Activated CD4-positive, alpha-beta T cell treated with anti-CD3 and anti-CD28 coated beads for 24 hours (primary cell): ENCODE results near the gene GJA3.

ENCODE experiments used
- DNase-seq, 2 donors: peaks; one replicate each; pipeline ENCODE4 v3.0.0-alpha.2; 2020; ENCODE audit warnings: low read depth in 2 of 2

Gene GJA3

DNA sequence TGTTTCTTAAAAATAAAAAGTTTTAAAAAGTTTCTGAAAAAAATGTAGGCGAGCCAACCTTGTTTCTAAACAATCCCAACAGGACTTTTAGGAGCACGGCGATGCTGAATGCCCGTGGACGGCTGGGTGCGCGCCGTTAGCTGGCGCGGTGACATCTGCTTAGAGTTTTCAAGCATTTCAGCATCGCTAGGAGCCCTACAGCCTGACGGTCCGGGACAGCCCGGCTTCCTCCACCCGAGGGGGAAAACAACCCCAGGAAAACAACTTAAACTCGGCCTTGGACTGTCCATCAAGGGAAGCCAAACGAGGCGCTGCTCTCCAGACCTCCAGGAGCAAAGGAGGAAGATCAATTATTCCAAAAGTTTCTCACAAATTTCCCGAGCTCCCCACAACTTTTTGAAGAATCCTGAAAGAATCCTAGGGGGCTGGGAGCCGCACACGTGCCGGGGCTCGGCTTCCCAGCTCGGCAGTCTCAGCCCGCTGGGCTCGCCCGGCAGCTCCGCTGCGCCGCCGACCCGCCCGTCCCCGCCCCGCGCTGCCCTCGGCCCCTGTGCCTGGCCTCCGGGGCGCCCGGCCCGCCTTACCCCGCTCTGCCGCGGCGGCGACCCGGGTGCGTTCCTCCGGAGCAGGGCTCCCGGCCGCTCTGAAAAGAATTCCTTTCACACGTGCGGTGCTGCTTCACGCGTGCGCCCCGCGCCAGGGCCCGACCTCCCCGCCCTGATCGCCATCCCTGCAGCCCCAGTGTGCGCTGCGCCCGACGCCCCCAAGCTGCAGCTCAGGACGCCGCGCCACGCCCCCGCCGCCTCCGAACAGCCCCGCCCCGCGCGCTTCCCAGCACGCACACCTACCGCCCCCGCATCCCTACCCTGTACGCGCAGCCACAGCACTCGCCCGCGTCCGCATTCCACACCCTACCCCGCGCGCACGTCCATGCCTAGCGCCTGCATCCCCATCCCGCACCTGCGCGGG, at the start of gene GJA3:
TSS of gene GJA3 (minus strand) at position 747 of the 969 bp plus-strand sequence. CDS start 17,764 bp downstream, outside the sequence.
- DNase-seq, result peak; percentile 36 to 58

DNA sequence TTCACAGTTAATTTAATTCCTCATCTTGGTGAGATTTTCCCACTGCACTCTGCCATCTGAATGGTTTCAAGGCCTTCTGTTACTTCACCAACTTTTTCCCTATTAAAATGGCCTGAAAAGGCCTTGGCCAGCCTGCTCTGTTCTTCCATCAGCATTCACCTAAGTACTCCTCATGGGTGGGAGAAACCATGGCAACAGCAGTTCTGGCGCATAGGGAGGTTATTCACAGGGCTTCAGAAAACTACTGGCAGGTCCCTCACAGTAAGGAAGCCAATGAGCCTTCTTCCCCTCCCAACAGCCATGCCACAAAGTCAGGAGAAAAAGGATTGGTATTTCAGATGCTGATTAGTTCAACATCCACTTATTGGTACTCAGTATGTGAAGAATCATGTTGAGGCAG, 49.1 kb upstream of the GJA3 start:
- DNase-seq, result no peak

DNA sequence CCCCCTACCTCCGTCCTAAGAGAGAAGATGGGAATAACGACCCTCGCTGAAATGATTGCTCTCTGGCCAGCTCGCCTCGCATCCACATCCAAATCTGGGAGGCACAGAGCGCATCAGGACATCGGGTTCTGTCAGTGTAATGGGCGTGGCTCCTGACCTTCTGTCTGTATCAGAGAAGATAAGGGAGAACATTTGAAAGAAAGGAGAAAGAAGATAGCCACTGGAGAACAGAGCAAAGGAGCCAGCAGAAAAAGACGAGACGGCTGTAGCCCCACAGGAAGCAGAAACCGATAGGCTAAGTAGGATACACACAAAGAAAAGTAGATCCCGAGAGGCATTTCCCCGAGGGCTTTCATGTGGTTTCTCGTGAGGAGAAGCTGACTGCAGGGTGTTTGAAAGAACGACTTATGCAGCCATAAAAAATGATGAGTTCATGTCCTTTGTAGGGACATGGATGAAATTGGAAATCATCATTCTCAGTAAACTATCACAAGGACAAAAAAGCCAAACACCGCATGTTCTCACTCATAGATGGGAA, 45.9 kb upstream of the GJA3 start:
- no peak for DNase-seq

GRCh38 chr13:20206065-20206697, 45.3 kb upstream of the GJA3 start:
- no peak for DNase-seq

DNA sequence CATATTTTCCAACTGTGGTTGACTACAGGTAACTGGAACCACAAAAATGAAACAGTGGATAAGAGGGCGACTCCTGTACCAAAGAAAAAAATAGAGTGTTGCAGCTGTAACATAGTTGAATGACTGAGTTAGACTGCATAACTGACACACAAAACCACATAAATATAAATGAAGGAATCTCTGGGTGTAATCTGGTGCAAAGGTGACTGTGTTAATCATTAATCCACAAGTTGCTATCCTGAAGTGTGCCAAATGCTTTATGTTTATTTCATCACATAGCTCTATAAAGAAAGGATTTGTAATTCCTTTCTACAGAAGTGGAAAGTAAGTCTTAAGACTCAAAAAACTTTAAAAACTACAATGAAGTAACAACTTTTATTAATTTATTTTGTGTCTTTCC, 37.9 kb upstream of the GJA3 start:
- no peak for DNase-seq

GRCh38 chr13:20197361-20197834, 36.5 kb upstream of the GJA3 start:
- no peak for DNase-seq

DNA sequence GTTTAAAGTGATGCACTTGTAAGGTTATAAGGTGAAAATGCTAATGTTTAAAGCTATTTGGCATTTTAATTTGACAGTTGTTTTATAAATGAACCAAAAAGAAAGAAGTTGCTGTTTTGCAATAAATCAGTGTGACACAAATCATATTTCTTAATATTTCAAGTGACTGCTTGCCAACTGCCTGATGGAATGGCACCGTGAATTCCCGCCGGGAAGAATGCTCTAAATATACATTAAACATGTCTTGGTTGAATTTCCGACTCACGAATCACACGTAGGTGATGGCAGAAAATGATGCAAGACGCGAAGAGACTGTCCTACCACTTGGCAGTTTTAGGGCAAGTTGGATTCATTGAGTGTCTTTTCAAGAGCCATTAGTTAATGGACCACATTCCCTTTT, 34.9 kb upstream of the GJA3 start:
- DNase-seq, result no peak

- DNase-seq, result no peak
These were observed 33.2 kb upstream of the GJA3 start for GRCh38 chr13:20193907-20194631.

- DNase-seq, result no peak
These were observed 32.5 kb upstream of the GJA3 start for GRCh38 chr13:20193162-20193906.

DNA sequence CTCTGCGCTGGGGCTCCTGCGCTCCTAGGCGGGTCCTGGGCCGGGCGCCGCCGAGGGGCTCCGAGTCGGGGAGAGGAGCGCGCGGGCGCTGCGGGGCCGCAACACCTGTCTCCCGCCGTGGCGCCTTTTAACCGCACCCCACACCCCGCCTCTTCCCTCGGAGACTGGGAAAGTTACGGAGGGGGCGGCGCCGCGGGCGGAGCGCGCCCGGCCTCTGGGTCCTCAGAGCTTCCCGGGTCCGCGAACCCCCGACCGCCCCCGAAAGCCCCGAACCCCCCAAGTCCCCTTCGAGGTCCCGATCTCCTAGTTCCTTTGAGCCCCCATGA, 31.9 kb upstream of the GJA3 start, which contains the start of gene GJB2:
TSS of gene GJB2 (minus strand) at position 103 of the 326 bp plus-strand sequence. CDS start 3,357 bp downstream, outside the sequence.
- DNase-seq, result no peak

DNA sequence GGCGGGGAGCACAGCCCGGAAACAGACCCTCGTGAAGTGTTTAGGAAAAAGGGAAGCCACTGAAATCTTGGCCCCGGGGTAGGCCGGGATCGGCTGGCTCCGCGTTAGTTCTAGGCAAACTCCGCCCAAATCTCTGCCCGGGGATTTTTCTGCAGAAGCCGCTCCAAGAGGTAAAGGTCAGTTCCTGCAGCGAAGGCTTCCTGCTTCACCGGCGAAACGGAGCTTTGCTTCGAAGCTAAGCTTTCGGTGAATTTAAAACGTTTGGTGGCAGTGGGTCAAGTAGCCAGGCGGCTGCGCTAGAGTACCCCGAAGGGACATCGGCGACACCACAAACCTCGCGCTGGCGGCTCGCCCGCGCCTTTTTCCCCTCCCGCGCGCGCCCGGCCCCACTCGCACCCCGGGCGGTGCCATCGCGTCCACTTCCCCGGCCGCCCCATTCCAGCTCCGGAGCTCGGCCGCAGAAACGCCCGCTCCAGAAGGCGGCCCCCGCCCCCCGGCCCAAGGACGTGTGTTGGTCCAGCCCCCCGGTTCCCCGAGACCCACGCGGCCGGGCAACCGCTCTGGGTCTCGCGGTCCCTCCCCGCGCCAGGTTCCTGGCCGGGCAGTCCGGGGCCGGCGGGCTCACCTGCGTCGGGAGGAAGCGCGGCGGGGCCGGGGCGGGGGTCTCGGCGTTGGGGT, 31.4 kb upstream of the GJA3 start:
- no peak for DNase-seq

DNA sequence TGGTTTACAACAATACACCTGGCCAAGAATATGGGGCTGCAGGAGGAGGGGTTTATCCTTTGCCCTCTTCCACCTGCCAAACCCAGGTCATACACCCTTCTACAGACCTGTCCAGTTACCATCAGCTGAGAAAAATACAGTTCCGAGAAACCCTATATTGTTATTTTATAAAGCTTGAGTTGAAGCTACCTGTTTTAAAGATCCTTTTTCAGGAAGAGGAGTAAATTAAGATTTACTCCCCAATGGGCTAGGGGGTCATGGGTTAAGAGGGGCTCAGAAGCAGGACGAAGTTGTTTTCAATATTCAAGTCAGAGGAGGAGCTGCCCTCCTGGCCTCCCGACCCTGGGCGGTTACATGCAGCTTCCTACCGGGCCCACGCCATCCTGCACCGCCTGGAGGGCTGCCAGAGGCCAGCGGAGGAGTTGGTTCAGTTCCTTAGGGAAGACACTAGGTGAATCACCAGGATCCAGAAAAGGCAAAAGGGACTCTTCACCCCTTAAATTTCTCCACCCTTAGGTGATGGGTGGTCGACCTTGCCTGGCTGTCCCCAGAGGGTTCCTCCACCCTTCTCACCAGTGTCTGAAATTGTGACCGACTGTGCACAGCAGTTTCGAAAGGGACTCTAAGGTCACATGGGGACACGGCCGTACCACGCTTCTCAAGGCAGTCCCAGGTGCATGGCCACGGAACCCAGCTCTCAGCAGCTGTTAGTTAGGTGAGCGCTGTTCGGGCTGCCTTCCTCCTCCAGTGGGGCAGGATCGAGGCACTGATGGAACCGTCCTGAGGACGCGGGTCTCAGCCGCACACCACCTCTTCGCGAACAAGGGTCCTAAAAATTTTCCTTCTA, 30.7 kb upstream of the GJA3 start:
- DNase-seq, result no peak

DNA sequence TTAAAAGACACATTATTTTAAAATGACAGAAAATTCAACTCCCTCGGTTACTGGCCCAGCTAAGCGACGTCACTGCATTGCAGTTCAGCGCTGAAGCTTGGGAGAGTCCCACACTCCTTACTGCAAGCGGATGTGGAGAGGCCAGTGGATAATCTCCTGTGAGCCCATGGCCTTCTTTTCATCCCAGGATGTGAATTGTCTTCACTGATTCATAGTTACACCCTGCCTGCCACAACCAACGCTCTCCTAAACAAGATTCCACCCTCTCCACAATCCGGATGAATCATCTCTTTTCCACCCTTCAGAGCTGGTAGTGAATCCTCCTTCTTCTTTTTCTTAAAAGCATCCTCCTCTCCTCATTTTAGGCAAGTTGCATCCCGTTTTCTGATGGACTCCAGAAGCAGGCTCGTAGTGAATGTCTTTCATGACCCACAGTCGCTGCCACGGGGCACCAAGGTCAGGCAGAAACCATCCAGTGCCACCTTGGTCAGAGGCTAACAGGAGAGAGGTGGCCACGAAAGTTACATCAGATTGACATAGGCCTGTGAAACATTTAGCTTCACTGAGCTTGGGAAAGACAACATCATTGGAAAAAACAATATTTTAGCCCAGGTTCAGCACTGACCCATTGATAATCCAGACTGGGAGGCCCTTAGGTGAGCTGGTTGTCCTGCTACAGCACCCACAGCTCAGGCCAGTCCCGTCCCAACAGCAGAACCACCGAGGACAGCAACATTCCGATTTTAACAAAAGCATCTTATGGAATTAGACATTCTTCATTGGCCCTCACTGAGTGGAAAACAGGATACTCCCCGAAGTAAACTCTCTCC, 29.8 kb upstream of the GJA3 start:
- DNase-seq, result no peak

GRCh38 chr13:20190076-20190475, 29.2 kb upstream of the GJA3 start:
- DNase-seq, result no peak

GRCh38 chr13:20188667-20189553, 28.1 kb upstream of the GJA3 start:
- no peak for DNase-seq

GRCh38 chr13:20186771-20187170, 25.9 kb upstream of the GJA3 start:
- no peak for DNase-seq

DNA sequence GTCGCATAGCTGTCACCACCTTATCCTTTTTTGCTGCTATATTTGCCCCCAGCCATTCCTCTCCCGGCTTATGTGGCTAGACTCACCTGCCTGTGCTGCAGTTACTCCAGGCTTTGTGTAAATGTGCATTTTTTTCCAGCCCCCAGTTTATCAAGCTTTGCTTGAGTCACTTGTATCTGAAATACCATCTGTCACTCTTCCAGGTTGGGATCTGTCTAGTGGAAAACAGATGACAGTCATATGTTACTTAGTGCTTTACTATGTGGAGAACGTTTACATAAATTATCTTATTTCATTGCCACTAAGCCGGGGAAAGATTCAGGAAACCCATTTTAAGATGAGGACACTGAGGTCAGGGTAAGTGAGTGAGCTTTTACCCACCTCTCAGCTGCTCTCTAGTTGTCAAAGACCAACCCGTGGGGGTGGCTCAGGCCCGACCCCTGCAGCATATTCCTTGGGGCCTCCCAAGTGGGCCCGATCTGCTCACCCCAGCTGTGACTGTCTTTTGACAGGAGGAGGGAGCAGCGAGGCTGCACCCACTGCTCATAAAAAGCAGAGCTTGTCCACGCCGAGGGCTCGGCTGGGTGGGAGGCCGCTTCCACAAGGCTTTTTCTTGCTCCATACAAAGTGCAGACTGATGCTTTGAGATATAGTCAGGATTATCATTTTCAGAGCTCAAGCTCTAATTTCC, 24.7 kb upstream of the GJA3 start:
- DNase-seq, result no peak
